Measurements from ENCODE around the gene MYCBP2. TPM values are rescaled to one million over a fixed set of nuclear protein-coding genes. Genes with fewer than 3 reads are reported as not detected.
A peak's percentile ranks its signal among the peaks of the same experiment; 100 is the strongest.

MYCBP2 gene
- total RNA-seq, 1 donor from 2014 or later, result 191 TPM

DNA sequence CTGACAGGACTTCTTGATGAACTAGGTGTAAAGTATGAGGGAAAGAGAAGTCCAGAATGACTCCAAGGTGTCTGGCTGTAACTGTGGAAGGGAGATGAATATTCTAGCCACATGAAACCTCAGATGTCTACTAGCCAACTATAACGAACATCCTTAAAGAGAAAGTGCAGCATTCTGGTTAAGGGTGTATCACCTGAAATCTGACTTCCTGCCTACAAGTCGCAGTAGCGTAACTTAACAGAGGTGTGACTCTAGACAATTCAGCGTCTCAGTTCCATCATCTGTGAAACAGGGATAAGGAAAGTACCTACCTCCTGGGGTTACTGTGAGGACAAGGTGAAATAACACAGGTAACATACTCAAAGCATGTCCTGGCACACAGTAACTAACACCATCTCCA, 154.2 kb downstream of the MYCBP2 start:
- no peak for DNase-seq (ENCODE audit: extremely low spot score in 2 of 2)
- H3K36me3 ChIP-seq, result peaks cover 5 to 80% of the 10 kb centered on the region in 2 donors
- intact Hi-C loops (cut with DNase I), result no loop called here

DNA sequence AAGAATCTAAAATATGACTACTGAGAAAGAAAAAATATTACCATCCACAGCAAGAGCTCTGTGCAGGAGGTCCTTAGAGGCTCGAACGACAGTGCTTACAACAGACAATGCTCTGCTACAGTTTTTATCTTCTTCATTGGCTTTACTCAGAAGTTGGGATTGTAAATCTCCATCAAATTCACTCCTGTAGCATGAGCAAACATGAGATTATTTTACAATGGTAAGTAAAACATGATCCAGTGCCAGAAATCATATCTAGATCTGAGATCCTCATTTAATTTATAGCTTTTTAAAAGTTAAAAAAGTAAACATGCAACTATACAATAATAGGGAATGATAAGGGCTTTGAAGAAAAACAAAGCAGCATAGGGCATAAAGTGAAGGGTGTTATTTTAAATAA, 155.4 kb downstream of the MYCBP2 start:
- DNase-seq (ENCODE audit: extremely low spot score in 2 of 2), result no peak
- TF ChIP-seq POLR2AphosphoS5 (IDR thresholded peaks at IDR 0.05; ENCODE audit: insufficient read depth in 1 of 2, low read depth in 1 of 2) (no peak), POLR2A (IDR thresholded peaks at IDR 0.05) (no peak)
- TF ChIP-seq, protein P1, sequence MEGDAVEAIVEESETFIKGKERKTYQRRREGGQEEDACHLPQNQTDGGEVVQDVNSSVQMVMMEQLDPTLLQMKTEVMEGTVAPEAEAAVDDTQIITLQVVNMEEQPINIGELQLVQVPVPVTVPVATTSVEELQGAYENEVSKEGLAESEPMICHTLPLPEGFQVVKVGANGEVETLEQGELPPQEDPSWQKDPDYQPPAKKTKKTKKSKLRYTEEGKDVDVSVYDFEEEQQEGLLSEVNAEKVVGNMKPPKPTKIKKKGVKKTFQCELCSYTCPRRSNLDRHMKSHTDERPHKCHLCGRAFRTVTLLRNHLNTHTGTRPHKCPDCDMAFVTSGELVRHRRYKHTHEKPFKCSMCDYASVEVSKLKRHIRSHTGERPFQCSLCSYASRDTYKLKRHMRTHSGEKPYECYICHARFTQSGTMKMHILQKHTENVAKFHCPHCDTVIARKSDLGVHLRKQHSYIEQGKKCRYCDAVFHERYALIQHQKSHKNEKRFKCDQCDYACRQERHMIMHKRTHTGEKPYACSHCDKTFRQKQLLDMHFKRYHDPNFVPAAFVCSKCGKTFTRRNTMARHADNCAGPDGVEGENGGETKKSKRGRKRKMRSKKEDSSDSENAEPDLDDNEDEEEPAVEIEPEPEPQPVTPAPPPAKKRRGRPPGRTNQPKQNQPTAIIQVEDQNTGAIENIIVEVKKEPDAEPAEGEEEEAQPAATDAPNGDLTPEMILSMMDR (IDR thresholded peaks at IDR 0.05), result no peak
- Histone ChIP-seq H3K27ac (no peak overlapping the region), H3K4me1 (no peaks in the 10 kb centered on the region), H3K36me3 (peaks cover 5 to 81% of the 10 kb centered on the region in 2 donors), H3K27me3 (no peaks in the 10 kb centered on the region), H3K9me3 (no peaks in the 10 kb centered on the region), H3K4me3 (no peak overlapping the region)
- intact Hi-C loops (cut with DNase I), result no loop called here

More for the DNA sequence above, 154.2 kb downstream of the MYCBP2 start:
- Histone ChIP-seq H3K27ac (no peak overlapping the region), H3K9me3 (no peaks in the 10 kb centered on the region), H3K27me3 (no peaks in the 10 kb centered on the region), H3K4me3 (no peak overlapping the region), H3K4me1 (no peaks in the 10 kb centered on the region)
- no peak for TF ChIP-seq POLR2A (IDR thresholded peaks at IDR 0.05)
- TF ChIP-seq POLR2AphosphoS5 (IDR thresholded peaks at IDR 0.05; ENCODE audit: insufficient read depth in 1 of 2, low read depth in 1 of 2), result no peak
- TF ChIP-seq, protein P1 (IDR thresholded peaks at IDR 0.05), result no peak

DNA sequence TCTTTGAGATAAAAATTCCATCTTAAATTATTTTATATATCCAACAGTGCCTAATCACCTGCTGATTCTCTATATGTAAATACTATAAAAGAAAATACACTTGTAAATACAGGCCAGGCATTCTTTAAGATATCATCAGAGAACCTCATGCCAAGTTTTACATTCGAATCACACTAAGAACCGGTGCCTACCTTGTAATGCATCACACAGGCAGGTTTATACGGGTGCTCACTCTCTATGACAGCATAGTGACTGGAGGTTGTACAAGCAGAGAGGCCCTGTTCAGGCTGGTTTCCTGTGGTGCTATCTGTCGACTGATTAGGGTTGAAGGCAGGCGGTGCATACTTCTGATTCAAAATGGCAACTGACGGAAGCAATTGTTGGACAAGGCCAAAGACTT, 158.7 kb downstream of the MYCBP2 start:
- Histone ChIP-seq H3K4me1 (no peaks in the 10 kb centered on the region), H3K4me3 (no peak overlapping the region), H3K27me3 (no peaks in the 10 kb centered on the region), H3K27ac (no peak overlapping the region), H3K9me3 (no peaks in the 10 kb centered on the region), H3K36me3 (peaks cover 5 to 77% of the 10 kb centered on the region in 2 donors)
- TF ChIP-seq POLR2A (IDR thresholded peaks at IDR 0.05), result no peak
- TF ChIP-seq, protein P1 (IDR thresholded peaks at IDR 0.05), result no peak
- no peak for TF ChIP-seq POLR2AphosphoS5 (IDR thresholded peaks at IDR 0.05; ENCODE audit: insufficient read depth in 1 of 2, low read depth in 1 of 2)
- intact Hi-C loops (cut with DNase I), result no loop called here
- no peak for DNase-seq (ENCODE audit: extremely low spot score in 2 of 2)

DNA sequence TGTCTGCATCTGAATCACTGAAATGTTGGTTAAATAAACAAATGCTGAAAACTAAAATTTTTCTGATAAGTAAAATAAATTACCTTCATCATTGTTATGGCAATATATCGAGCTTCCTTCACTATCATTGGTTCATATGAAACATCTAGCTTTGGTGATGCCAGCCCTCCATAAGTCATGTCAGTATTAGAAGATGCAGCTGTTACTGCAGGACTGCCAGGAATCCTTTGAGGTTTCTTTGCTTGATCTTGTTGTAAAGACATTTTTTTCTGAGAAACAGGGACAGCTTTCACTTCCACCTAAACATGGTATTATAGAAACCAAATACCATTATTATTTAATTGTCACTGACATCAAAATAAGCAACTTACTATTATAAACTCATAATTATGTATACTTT, 176.2 kb downstream of the MYCBP2 start:
- intact Hi-C loops (cut with DNase I), result no loop called here
- Histone ChIP-seq H3K4me3 (no peak overlapping the region), H3K4me1 (no peaks in the 10 kb centered on the region), H3K27me3 (no peaks in the 10 kb centered on the region), H3K9me3 (no peaks in the 10 kb centered on the region), H3K27ac (no peak overlapping the region), H3K36me3 (peaks cover 0 to 33% of the 10 kb centered on the region in 2 donors)
- TF ChIP-seq POLR2A (IDR thresholded peaks at IDR 0.05) (no peak), POLR2AphosphoS5 (IDR thresholded peaks at IDR 0.05; ENCODE audit: insufficient read depth in 1 of 2, low read depth in 1 of 2) (no peak)
- TF ChIP-seq, protein P1 (IDR thresholded peaks at IDR 0.05), result no peak
- no peak for DNase-seq (ENCODE audit: extremely low spot score in 2 of 2)

DNA sequence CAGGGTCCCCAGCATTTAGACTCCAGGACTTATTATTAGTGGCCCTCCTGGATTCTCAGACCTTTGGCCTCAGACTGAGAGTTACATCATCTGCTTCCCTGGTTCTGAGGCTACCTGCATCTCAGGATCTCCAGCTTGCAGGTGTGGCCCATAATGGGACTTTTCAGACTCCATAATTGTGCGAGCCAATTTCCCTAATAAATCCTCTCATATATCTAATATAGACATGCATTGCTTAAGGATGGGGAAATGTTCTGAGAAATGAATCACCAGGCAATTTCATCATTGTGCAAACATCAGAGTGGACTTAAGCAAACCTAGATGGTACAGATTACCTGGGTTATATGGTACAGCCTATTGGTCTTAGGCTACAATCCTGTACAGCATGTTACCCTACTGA, 183.5 kb downstream of the MYCBP2 start:
- H3K27ac ChIP-seq, result no peak overlapping the region
- DNase-seq (ENCODE audit: extremely low spot score in 2 of 2), result no peak
- H3K4me1 ChIP-seq, result no peaks in the 10 kb centered on the region
- intact Hi-C loops (cut with DNase I), result no loop called here
- no peaks in the 10 kb centered on the region for H3K9me3 ChIP-seq
- TF ChIP-seq, protein P1 (IDR thresholded peaks at IDR 0.05), result no peak
- TF ChIP-seq POLR2A (IDR thresholded peaks at IDR 0.05) (no peak), POLR2AphosphoS5 (IDR thresholded peaks at IDR 0.05; ENCODE audit: insufficient read depth in 1 of 2, low read depth in 1 of 2) (peak in 1 of 2 donors; percentile 28)
- H3K27me3 ChIP-seq, result no peaks in the 10 kb centered on the region
- H3K4me3 ChIP-seq, result no peak overlapping the region
- peaks cover 0 to 38% of the 10 kb centered on the region in 2 donors for H3K36me3 ChIP-seq

Data from vagina (tissue), 2 donors.